Cardiac fibroblast (primary cell): Measurements from ENCODE around the gene PPP4R4.

Experiments used
- DNase-seq, 2 donors: peaks; one replicate each; pipeline versions ENCODE4 v3.0.0 to v3.0.0-alpha.2; 2010; ENCODE audit warnings: low read depth in 2 of 2
- H3K4me3 ChIP-seq, 2 donors: replicated peaks in 1 of 2; 1 replicate in 1 of 2; 2 replicates in 1 of 2; pipeline ENCODE4 v1.5.1; 2011; ENCODE audit warnings: low read depth in 2 of 2, low read length in 2 of 2, mild to moderate bottlenecking in 2 of 2, moderate library complexity in 1 of 2
- TF ChIP-seq, protein P1 (sequence below): IDR thresholded peaks from one replicate; pipeline ENCODE4 v1.5.1; 2011; ENCODE audit warnings: low read depth, mild to moderate bottlenecking, low read length, inconsistent platforms

Gene PPP4R4

DNA sequence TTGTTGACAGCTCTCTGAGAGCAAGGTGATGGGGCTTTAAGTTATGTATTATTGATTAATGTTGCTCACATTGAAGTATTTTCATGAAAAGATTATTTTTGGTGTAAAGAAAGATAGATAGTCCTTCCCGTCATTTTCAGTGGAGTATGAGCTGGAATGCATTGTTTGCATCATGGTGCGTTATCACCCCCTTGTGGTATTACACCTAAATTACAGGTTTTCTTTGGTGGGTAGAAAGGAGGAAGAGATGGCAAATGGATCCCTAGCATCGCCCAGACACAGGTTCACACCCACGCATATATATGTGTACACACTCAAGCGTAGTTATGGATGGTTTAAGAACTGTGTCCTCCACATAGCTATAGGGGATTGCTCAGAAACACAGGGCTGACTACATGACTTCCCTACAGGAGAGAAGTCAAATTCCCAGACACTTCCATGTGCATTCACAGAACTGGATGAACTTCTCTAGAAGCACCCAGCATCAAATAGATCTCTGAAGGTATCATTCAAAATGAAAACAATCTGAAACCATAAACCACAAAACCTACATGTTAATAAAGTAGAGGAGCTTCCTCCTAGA lies 133.4 kb downstream of the PPP4R4 start:
- TF ChIP-seq, protein P1, sequence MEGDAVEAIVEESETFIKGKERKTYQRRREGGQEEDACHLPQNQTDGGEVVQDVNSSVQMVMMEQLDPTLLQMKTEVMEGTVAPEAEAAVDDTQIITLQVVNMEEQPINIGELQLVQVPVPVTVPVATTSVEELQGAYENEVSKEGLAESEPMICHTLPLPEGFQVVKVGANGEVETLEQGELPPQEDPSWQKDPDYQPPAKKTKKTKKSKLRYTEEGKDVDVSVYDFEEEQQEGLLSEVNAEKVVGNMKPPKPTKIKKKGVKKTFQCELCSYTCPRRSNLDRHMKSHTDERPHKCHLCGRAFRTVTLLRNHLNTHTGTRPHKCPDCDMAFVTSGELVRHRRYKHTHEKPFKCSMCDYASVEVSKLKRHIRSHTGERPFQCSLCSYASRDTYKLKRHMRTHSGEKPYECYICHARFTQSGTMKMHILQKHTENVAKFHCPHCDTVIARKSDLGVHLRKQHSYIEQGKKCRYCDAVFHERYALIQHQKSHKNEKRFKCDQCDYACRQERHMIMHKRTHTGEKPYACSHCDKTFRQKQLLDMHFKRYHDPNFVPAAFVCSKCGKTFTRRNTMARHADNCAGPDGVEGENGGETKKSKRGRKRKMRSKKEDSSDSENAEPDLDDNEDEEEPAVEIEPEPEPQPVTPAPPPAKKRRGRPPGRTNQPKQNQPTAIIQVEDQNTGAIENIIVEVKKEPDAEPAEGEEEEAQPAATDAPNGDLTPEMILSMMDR: peak; percentile 13
- DNase-seq: peak in 1 of 2 donors; percentile 18
- H3K4me3 ChIP-seq: no peak overlapping the region

DNA sequence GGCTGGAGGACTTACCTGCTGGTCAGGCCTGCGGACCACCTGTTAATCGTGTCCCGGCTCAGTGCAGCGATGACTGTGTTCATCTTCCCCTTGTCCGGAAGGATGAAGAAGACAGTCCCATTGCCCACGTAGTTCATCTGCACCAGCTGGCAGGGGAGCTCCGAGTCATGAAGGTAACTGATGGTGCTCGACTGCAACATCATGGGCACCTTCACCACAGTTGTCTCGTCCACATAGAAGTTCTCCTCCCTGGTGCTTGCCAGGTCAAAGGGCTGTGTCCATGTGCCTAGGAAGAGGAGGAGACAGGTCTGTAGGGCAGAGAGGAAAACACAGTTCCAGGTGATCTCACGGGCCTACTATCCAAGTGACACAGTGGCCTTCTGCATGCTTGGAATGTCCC lies 135.6 kb downstream of the PPP4R4 start:
- no peak overlapping the region for H3K4me3 ChIP-seq
- TF ChIP-seq, protein P1: no peak
- no peak for DNase-seq

DNA sequence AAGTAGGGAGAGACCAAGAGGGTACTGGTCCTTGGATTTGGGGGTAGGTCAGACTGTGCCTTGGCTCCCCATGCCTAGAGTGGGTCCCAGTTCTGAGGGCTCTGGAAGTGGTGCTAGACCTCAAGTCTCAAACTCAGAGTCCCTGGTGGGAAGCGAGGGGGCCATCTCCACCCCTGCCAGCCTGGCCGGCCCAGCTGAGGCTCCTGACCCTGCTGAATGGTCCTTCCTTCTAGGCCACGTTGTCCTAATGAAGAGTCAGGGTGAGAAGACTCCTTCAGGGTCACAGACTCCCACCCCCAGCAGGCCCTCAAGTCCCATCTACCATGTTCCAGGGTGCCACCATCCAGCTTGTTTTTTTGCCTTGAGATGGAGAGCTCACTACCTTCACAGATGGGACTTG lies 136.1 kb downstream of the PPP4R4 start:
- TF ChIP-seq, protein P1: no peak
- DNase-seq: no peak
- H3K4me3 ChIP-seq: no peak overlapping the region

DNA sequence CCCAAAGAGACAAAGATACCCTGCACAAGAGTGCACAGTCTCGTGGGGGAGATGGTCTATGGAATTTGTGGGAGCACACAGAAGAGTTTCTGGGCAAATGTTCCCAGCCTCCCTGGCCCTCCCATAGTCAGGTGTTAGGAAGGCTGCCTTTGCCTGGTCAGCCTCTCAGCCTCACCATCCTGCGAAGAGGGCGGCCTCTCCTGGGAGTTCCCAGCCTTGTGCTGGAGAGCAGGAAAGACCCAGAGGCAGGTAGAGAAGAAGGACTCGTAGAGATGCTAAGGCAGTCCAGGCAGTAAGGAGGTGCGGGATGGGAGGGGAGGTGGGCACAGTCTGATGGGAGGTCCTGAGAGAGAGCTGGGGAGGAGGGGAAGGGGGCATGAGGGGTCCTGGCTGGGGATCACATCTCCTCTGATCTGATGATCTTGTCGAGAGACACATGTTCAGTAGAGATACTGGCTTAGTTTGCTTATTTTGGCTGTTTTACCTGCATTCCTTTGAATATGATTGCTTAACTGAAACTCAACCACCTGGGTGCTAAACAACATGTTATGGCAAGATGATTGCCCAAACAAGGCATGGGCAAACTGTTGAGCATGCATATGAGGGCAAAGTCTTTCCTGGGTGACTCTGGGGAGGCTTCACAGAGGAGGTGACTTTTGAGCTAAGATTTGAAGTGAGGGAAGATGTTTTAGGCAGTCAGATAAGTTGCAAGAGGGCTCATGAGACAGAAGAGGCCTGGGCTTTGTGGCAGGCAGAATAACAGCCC lies 138.5 kb downstream of the PPP4R4 start:
- no peak overlapping the region for H3K4me3 ChIP-seq
- no peak for DNase-seq
- TF ChIP-seq, protein P1: no peak

DNA sequence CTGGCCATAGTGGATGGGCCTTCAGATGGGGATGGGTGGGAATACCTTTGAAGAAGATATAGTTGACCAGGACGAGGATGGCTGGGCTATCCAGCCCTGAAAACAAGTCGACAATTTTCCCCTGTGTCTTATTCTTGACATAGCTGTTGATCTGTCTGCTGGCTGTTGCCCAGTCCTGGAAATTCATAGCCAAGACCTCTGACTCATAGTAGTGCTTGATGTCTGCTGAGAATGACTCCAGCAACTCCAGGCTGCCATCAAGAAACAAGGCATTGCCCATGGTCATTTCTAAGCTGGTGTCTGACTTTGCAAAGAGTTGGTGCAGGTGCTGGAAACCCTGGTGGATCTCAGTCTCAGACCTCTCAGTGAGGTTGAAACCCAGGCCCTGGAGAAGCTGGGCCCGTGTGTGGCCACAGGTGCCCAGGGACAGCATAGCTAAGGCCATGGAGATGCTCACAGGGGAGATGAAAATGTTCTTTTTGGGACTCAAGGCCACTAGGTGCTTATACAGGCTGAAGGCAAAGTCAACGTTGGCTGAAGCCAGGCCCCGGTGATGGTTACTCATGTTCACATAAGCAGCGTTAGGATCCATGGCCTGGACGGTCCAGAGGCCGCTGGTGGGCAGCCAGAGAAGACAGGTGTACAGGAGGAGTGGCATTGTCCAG lies 140.0 kb downstream of the PPP4R4 start:
- H3K4me3 ChIP-seq: no peak overlapping the region
- DNase-seq: peak; percentile 43 to 68
- TF ChIP-seq, protein P1: no peak

DNA sequence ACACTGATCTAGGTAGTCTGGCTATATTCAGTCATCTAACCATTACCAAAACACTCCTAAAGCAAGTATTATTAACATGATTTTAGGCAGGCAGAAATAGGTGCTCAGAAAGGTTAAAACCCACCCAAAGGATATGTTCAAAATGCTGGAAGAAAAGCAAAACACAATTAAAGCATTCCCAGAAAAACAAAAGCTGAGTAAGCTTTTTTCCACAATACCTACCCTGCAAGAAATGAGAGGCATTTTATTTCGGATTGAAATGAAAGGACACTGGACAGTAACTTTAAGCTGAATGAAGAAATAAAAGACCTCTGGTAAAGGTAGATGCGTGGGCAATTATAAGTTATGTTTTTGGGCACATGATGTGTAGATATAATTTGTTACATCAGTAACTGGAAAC lies 140.8 kb downstream of the PPP4R4 start:
- no peak overlapping the region for H3K4me3 ChIP-seq
- DNase-seq: no peak
- TF ChIP-seq, protein P1: no peak
